ENCODE results near the gene UBE3C.

- no peak for TF ChIP-seq ZSCAN29 (IDR thresholded peaks at IDR 0.05)
- TF ChIP-seq TCF7L2 (IDR thresholded peaks at IDR 0.05; ENCODE audit: low read depth, low read length), result no peak
- TF ChIP-seq NELFE (IDR thresholded peaks at IDR 0.05; ENCODE audit: insufficient read depth, insufficient read length), result no peak
- no peak for TF ChIP-seq RFX5 (IDR thresholded peaks at IDR 0.05; ENCODE audit: low read depth, low read length)
- no peak for TF ChIP-seq EZH2 (IDR thresholded peaks at IDR 0.05; ENCODE audit: borderline replicate concordance, low read depth, low read length)
- no peak for TF ChIP-seq FOXP1 (CRISPR knock-in tag; IDR thresholded peaks at IDR 0.05)
- TF ChIP-seq, protein P1, sequence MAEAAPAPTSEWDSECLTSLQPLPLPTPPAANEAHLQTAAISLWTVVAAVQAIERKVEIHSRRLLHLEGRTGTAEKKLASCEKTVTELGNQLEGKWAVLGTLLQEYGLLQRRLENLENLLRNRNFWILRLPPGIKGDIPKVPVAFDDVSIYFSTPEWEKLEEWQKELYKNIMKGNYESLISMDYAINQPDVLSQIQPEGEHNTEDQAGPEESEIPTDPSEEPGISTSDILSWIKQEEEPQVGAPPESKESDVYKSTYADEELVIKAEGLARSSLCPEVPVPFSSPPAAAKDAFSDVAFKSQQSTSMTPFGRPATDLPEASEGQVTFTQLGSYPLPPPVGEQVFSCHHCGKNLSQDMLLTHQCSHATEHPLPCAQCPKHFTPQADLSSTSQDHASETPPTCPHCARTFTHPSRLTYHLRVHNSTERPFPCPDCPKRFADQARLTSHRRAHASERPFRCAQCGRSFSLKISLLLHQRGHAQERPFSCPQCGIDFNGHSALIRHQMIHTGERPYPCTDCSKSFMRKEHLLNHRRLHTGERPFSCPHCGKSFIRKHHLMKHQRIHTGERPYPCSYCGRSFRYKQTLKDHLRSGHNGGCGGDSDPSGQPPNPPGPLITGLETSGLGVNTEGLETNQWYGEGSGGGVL (CRISPR knock-in tag; IDR thresholded peaks at IDR 0.05), result no peak
- no peak for TF ChIP-seq RAD21 (CRISPR knock-in tag; conservative IDR thresholded peaks at IDR 0.05 in 1 of 2, IDR thresholded peaks at IDR 0.05 in 1 of 2)
- TF ChIP-seq, protein P2, sequence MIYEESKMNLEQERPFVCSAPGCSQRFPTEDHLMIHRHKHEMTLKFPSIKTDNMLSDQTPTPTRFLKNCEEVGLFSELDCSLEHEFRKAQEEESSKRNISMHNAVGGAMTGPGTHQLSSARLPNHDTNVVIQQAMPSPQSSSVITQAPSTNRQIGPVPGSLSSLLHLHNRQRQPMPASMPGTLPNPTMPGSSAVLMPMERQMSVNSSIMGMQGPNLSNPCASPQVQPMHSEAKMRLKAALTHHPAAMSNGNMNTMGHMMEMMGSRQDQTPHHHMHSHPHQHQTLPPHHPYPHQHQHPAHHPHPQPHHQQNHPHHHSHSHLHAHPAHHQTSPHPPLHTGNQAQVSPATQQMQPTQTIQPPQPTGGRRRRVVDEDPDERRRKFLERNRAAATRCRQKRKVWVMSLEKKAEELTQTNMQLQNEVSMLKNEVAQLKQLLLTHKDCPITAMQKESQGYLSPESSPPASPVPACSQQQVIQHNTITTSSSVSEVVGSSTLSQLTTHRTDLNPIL (CRISPR knock-in tag; IDR thresholded peaks at IDR 0.05), result no peak
- no peak for TF ChIP-seq TRIM24 (IDR thresholded peaks at IDR 0.05)
- no peak for TF ChIP-seq MYC (IDR thresholded peaks at IDR 0.05; ENCODE audit: low read depth, low read length)
- no peak for TF ChIP-seq MYC (CRISPR knock-in tag; IDR thresholded peaks at IDR 0.05; ENCODE audit: borderline replicate concordance, low read depth)
- TF ChIP-seq, protein P3, sequence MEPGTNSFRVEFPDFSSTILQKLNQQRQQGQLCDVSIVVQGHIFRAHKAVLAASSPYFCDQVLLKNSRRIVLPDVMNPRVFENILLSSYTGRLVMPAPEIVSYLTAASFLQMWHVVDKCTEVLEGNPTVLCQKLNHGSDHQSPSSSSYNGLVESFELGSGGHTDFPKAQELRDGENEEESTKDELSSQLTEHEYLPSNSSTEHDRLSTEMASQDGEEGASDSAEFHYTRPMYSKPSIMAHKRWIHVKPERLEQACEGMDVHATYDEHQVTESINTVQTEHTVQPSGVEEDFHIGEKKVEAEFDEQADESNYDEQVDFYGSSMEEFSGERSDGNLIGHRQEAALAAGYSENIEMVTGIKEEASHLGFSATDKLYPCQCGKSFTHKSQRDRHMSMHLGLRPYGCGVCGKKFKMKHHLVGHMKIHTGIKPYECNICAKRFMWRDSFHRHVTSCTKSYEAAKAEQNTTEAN (CRISPR knock-in tag; IDR thresholded peaks at IDR 0.05), result no peak
- TF ChIP-seq MAX (CRISPR knock-in tag; IDR thresholded peaks at IDR 0.05), result no peak
- no peak for TF ChIP-seq CTCF (IDR thresholded peaks at IDR 0.05 in 2 of 3, conservative IDR thresholded peaks at IDR 0.05 in 1 of 3; ENCODE audit: insufficient read depth in 2 of 3, low read depth in 1 of 3, low read length in 3 of 3)
Measured at GRCh38 chr7:157116762-157117161, 22.0 kb upstream of the UBE3C start.

Measured in K562 (cell line).